Thyroid gland (tissue), 4 donors: Measurements from ENCODE around the gene SERHL2.

Source experiments
- POLR2A ChIP-seq, 2 donors: fragments of 450-650 bp; IDR thresholded peaks; one replicate each; pipeline ENCODE4 v1.6.1; 2017; ENCODE audit warnings: antibody characterized with exemption in 2 of 2, mild to moderate bottlenecking in 2 of 2, moderate library complexity in 1 of 2
- TF ChIP-seq, protein P1 (sequence below), 6 experiments: fragments of 200-600 bp in 3 of 6; fragments of 450-650 bp in 3 of 6; sonication (generic) in 3 of 6; IDR thresholded peaks; one replicate each; pipeline ENCODE4 v1.5.1; 2016 to 2019; ENCODE audit warnings: antibody characterized with exemption in 6 of 6, mild to moderate bottlenecking in 2 of 6, inconsistent platforms in 1 of 6, moderate library complexity in 1 of 6

DNA sequence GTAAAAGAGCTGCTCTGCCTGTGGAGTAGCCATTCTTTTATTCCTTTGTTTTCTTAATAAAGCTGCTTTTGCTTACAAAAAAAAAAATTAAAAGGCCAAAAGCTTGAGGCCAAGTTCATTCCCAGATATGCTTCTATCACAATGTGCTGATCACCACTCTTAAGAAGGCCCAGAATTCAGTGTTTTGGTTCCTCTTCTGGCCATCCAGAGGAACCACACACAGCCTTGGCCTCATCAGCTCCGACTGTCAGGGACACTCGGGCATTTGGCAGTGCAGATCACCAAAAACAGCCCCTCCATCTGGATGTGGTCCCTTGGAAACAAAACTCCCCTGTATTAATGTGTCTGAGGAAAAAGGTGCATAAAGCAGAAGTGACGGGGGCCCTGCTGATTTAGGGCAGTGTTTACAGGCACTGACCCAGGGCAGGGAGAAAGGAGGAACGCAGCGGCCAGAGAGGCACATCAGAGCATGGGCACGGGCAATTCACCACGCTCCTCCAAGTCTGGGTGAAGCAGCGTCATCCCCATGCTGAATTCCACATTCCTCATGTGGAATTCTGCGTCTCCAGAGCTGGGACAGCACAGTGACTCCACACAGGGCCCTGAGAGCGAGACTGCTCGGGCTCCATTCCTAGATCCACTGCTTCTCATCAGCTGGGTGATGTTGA is 43.2 kb downstream of the SERHL2 start:
- TF ChIP-seq, protein P1, sequence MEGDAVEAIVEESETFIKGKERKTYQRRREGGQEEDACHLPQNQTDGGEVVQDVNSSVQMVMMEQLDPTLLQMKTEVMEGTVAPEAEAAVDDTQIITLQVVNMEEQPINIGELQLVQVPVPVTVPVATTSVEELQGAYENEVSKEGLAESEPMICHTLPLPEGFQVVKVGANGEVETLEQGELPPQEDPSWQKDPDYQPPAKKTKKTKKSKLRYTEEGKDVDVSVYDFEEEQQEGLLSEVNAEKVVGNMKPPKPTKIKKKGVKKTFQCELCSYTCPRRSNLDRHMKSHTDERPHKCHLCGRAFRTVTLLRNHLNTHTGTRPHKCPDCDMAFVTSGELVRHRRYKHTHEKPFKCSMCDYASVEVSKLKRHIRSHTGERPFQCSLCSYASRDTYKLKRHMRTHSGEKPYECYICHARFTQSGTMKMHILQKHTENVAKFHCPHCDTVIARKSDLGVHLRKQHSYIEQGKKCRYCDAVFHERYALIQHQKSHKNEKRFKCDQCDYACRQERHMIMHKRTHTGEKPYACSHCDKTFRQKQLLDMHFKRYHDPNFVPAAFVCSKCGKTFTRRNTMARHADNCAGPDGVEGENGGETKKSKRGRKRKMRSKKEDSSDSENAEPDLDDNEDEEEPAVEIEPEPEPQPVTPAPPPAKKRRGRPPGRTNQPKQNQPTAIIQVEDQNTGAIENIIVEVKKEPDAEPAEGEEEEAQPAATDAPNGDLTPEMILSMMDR (IDR thresholded peaks at IDR 0.05): no peak
- no peak for TF ChIP-seq POLR2A (IDR thresholded peaks at IDR 0.05)
